Bone marrow (tissue), 2 donors: Measurements from ENCODE around the gene GRK4.

ENCODE experiments used
- DNase-seq, 2 donors: peaks; one replicate each; lab custom pipeline; 2025; lab: John Stamatoyannopoulos, UW

Gene GRK4

DNA sequence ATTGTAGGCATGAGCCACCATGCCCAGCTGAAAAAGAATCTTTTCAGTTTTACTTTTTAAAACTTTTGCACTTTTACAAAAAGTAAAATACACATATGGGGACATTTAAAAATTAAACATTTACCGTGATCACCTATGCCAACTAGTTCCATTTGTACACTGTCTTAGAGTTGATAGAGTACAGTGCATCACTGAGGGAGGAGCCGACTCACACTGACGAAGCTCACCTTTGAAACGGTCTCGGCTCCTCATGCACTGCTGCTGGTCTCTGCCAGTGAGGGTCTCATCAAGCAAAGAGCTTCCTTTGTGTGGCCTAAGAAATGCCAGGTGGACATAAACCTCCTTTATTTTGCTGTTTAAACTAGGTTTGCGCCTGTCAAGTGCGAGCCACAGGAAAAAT lies 50.0 kb downstream of the GRK4 start:
- DNase-seq = no peak

DNA sequence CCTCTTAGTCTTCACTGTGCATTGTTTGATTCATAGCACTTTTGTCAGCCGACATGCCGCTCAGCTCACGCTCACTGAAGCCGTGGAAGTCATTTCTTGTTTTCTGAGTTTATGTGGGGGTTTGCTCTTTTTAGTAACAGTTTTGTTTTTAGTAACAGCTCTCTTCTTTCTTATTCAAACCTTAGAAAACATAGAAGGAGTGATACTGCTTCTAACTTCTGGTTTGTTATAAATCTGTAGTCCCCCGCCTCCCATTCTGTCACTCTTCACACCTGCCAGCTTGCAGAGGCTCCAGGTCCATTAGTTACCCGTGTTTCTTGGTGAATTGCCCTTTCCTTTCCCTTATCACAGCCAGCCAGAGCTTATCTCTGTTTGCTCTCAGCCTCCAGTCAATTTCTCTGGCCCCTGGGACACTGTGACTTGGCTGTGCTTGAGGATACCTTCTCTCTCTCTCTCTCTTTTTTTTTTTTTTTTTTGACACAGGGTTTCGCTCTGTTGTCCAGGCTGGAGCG lies 50.5 kb downstream of the GRK4 start:
- no peak for DNase-seq

DNA sequence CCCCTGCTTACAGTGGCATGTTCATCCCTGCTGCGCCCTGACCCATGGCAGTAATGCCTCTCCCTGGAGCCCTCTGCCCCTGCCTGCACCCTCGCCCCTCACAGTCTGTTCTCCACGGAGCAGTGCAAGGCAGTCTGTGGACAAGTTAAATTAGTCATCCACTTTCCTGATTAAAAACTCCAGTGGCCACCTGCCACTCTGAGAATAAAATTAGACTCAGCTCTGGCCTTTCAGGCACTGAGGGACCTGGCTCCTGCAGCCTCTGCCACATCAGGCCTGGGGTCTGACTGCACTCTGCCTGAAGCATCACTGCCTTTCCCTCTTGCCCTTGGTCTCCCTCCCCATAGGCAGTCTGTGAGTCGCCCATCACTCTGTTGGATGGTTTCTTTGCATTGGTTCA lies 53.6 kb downstream of the GRK4 start:
- DNase-seq = no peak

GRCh38 chr4:3017504-3017903 lies 54.1 kb downstream of the GRK4 start:
- DNase-seq = no peak

- no peak for DNase-seq
These were observed 55.9 kb downstream of the GRK4 start for GRCh38 chr4:3019145-3019846.

GRCh38 chr4:3021127-3021526 lies 57.8 kb downstream of the GRK4 start:
- no peak for DNase-seq

GRCh38 chr4:3021627-3022026 lies 58.3 kb downstream of the GRK4 start:
- DNase-seq = no peak

GRCh38 chr4:3022112-3022511 lies 58.7 kb downstream of the GRK4 start:
- no peak for DNase-seq

- DNase-seq = no peak
These were observed 59.3 kb downstream of the GRK4 start for GRCh38 chr4:3022651-3023050.

DNA sequence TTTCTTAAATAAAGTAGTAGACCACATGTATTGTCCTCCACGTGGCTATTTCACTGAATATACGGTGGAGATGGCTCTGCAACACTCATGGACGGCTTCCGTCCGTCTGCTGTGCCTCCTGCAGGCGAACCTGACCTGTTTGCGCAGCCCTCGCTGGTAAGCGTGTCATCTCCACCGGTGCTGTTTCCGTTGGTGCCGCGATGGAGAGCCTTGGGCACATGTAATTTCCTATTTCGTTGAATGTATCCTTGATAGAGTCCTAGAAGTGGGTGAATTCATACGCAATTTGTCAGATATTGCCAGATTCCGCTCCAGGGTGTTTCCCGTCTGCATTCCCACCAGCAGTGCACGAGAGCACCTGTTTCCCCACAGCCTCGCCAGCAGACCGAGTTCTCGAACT lies 62.5 kb downstream of the GRK4 start:
- DNase-seq = no peak

DNA sequence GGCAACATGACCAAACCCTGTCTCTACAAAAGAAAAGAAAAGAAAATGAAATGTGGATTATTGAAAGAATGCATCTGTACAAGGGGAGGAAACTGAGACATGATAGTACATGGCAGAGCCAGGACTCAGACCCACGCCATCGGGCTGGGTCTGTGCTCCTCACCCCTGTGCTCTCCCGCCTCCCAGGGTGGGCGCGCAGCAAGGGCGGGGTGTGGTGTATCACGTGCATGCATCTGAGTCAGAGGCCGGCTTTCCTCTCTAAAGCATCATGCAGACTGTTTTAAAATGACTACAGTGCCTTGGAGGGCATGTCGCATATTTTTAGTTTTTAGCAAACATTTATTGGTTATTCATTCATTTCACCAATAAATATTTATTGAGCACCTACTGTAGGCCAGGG lies 63.2 kb downstream of the GRK4 start:
- DNase-seq = no peak

DNA sequence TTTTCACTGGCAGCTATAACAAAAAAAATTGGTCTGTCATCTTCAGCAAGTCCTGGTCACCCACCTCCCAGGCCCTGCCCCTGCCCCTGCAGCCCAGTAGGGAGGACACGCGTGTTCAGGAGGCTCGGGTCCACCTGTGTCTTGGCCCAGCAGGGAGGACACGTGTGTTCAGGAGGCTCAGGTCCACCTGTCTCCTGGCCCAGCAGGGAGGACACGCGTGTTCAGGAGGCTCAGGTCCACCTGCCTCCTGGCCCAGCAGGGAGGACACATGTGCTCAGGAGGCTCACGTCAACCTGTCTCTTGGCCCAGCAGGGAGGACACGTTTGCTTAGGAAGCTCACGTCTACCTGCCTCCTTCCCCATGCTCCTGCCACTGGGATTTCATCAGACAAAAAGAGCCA lies 66.1 kb downstream of the GRK4 start:
- no peak for DNase-seq

GRCh38 chr4:3030566-3031356 lies 67.4 kb downstream of the GRK4 start:
- no peak for DNase-seq

DNA sequence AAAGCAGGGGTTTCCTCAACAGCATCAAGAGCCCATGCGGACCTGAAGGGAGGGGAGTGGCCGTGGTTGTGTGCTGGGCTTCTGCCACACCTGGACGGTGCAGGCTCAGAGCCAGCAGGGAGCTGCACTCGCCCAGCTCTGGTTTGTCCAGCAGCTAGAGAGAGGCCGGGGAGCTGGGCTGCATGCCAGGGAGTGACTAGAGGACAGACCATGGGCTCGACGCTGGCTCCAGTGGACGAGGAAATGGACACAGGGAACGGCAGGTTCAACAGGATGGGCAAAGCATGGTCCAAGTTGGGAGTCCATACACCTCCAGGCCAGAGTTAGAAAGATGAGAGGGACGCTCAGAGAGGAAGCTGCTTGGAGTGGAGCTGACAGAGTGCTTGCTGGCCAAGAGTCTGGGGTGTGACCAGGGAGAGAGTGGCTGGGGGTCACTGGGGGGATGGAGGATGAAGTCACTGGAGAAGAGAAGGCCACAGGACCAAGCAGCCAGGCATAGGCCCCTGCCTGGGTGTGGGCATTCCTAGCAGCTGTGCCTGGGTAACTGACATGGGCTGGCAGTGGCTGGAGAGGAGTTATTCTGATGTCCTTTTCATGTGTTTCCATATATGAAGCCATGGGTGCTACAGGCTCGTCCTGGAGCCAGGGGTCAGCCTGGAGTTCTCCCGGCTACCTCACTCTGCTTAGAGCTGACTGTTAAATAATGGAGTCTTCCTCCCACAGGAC lies 68.1 kb downstream of the GRK4 start:
- no peak for DNase-seq

GRCh38 chr4:3034231-3034630 lies 70.9 kb downstream of the GRK4 start:
- DNase-seq = no peak

GRCh38 chr4:3035249-3035648 lies 71.9 kb downstream of the GRK4 start:
- no peak for DNase-seq

- DNase-seq = no peak
These were observed 72.3 kb downstream of the GRK4 start for GRCh38 chr4:3035674-3036073.

DNA sequence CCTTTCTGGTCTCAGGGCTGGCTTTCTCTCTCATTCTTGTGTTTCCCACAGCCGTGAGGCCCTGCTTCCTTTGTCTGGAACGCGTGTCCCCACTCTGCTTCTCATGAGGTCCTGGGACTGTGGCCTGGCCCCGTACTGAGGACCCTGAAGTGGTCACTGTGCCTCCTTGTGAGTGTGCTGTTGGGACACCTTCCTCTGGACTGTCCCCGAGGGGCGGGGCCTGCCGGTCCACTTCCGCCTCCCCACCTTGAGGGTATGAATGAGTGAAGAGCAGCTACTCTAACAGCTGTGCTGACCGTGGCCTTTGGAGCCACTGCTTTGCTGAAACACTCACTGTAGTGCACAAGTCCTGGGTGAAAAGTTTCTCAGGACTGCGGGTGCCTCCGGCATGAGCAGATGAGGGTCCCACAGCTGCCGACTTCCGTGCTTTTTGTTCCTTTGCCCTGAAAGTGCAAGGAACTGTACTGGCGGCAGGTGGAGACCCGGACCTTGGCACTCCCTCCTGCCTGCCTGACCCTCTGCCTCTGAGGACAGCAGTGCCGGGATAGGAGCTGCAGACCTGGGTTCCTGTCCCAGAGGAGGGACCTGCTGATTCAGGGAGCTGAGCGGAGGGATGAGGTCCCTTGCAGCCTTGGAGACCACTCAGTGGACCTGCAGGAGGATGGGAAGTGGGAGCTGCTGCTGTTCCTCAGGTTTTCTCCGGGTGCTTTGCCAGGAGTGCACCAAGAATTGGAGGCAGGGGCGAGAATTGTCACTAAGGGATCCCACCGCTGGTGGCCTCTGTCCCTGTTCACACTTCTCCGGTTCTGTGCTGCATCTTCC lies 73.0 kb downstream of the GRK4 start:
- DNase-seq = no peak

DNA sequence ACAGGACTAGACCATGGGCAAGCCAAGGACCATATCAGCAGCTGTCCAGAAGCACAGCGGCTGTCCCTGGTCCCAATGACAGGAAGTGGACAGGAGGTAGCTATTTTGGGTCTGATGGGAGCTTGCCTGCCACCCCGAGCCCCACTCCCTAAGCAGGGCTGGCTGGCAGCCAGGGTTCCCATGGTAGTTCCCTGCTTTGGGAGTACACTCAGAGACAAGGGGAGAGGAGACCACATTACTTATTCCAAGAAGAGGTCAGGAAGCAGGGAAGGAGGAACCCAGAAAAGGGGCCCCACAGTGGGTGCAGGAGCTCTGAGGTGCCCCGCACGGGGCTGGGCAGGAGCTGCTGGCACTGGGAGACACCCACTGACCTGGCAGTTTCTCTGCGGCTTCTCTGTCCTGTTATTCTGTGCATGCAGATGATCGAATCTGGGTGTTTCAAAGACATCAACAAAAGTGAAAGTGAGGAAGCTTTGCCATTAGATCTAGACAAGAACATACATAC lies 74.6 kb downstream of the GRK4 start:
- DNase-seq = peak in 1 of 2 donors; percentile 46

DNA sequence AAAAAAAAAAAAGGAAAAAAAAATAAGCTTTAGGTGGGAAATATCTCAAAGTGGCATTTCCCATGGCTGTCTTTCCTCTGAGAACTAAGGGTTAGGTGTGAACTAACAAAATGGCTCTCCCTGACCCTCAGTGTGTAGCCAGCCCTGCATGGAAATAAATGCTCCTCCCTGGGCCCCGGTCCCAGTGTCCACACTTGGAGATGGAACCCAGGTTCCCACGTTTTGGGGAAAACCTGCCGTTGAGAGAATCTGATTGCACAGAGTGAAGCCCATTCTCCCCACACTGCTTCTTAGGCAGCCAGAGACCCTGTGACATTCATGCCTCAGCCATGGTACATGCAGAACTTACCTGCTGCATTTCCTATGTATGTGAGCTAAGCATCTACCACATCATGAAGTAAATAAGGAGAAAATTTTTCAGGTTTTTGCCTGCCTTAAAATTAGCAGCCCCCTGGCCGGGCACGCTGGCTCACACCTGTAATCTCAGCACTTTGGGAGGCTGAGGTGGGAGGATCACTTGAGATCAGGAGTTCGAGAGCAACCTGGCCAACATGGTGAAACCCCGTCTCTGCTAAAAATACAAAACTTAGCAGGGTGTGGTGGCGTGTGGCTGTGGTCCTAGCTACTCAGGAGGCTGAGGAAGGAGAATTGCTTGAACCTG lies 76.5 kb downstream of the GRK4 start:
- DNase-seq = no peak
